Stimulated activated CD8-positive, alpha-beta memory T cell treated with anti-CD3 and anti-CD28 coated beads, Interleukin-15, amount 100 ng/mL, for 4 hours (primary cell): ENCODE measurements around the gene GRM8.

Experiments used
- DNase-seq, 2 donors: peaks; one replicate each; pipeline ENCODE4 v3.0.0-alpha.2; 2020; ENCODE audit warnings: low read depth in 2 of 2

GRM8 gene

DNA sequence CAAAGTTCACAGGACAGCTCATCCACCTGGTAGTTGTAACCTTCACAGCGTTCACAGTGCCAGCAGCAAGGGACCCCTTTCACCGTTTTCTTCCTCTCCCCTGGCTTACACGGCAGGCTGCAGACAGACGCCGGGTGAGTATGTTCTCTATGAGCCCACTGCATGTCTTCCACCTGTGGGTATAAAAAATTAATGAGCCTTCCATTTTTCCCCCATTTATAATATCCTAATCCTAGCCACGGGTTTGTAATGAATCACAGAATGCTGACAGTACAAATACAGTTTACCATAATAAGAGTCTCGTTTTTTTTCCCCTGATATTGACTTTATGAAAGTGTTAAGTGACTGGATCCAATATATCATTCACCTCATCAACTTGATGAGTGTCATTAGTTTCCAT lies 719.0 kb downstream of the GRM8 start:
- DNase-seq: no peak

DNA sequence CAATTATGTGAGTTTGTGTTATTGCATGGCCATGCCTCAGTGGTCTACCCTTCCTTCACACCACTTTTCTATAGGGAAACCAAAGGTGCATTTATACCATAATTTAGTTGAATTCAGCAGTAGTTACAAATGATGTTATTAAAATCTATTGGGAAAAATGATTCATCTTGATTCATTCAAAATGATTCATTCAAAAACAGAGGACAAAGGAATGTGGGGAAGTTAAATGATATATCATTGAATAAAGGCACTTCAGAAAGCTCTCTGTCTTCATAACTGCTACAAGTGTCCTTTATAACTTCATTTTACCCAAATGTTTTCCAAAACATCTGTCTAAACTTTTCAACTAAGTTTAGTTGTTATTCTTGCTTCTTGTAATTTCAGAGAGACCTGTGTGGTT lies 722.9 kb downstream of the GRM8 start:
- no peak for DNase-seq

GRCh38 chr7:126529254-126529653 lies 723.5 kb downstream of the GRM8 start:
- no peak for DNase-seq

GRCh38 chr7:126525906-126526305 lies 726.8 kb downstream of the GRM8 start:
- DNase-seq: no peak

DNA sequence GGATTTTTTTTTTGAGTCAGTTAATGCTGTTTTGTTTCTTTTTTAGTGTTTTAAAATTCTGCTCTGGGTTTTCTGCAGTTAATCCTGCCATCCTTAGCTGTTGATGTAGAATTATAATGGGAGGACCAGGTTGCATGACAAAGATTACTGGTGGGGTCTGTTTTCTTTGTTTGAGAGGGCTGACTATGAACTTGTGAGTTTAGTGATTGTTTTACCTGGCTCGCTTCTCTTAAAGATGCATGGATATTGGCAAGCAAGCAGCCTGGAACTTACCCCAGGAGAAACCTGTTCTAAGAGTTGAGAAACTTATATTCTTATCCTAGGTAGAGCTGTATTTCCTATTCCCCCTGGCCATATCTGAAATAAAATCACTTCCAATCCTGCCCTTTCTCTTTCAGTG lies 727.8 kb downstream of the GRM8 start:
- no peak for DNase-seq

- DNase-seq: no peak
Measured at GRCh38 chr7:126511046-126511445, 741.7 kb downstream of the GRM8 start.

DNA sequence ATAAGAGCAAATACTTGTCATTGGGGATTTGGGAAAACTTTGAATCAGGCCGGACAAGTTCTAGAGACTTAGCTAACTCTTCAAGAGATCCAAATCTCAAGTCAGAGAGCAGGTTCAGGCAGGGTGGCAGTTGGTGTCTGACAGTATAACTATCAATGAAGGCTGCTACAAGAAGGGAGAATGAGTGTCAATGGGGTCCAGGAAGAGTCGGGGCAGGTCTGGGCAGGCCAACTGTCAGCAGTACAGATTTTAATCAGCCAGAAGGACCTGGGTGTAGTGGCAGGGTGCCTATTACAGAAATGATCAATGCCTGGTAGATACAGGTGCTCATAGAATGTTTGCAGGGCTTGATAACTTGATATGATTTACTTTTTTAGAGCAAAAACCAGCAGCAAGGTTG lies 751.1 kb downstream of the GRM8 start:
- DNase-seq: no peak

GRCh38 chr7:126499481-126499880 lies 753.3 kb downstream of the GRM8 start:
- no peak for DNase-seq

- DNase-seq: no peak
Measured at GRCh38 chr7:126495733-126496132, 757.0 kb downstream of the GRM8 start.

DNA sequence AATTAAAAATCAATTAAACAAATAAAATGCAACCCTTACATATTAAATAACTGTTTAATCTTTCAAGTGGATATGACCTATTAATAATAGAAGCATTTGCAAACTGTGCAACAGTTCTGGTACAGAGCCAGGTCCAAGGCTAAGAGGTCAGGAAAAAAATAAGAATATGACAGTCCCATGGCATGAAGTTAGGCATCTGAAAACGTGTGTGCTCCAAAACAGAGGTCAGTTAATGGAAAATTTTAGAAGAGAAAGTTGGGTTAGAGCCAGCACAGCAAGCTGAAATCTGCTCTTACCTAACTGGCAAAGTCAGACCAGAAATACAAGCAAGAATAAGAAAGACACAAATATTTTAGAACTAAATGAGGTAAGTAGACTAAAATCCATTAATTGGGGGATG lies 757.7 kb downstream of the GRM8 start:
- DNase-seq: no peak

DNA sequence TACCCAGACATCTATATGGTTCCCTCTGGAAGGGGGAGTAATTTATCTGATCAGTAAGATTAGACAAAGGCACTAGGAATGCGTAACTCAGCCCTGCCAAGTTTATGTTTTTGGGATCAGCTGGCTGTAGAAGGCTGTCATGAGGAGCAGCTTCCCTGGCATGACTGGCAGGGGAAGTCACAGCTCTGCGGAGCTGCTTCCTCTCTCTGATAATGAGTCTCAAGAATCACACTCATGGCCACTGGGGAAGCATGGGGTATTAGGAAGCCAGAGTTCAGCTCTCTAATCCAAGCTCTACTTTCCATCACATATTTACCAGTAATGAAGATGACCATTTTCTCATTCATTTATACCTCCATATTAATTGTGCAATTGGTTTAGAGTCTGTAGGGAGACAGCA lies 758.9 kb downstream of the GRM8 start:
- DNase-seq: no peak

GRCh38 chr7:126489874-126490273 lies 762.9 kb downstream of the GRM8 start:
- no peak for DNase-seq

GRCh38 chr7:126487728-126488442 lies 764.9 kb downstream of the GRM8 start:
- no peak for DNase-seq

DNA sequence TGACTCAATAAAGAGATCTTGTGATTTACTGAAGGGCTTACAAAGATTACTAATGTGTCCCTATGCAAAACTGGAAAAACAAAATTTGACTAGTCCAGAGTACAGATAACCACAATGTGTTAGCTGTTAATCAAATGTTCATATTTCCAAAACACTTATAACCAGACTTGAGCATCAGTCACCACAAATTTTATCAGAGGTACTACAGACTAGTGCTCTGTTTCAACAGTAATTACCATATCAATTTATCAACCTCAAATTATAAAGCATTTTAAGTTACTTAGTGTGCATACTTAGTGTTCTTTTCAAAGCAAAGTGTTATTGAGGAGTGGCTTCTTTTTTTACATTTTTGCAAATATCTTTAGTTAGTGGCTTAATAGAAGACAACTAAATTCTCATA lies 765.9 kb downstream of the GRM8 start:
- DNase-seq: no peak

GRCh38 chr7:126485791-126486190 lies 767.0 kb downstream of the GRM8 start:
- DNase-seq: no peak

DNA sequence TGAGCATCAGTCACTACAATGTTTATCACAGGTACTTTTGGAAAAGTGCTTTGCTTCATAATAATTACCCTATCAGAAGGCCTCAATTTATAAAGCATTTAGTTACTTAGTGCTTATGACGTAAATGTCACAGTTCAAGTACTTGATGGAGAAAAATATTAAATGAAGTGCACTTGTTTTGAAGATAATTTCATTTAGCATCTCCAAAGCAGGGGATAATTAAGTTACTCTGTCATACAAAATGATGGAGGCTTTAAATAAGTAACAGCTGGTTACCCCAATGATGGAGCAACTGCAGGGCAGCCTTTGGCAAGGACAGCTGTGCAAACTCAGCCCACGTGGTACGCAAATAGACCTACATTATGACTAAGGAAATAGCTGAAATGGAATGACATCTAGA lies 768.8 kb downstream of the GRM8 start:
- no peak for DNase-seq

DNA sequence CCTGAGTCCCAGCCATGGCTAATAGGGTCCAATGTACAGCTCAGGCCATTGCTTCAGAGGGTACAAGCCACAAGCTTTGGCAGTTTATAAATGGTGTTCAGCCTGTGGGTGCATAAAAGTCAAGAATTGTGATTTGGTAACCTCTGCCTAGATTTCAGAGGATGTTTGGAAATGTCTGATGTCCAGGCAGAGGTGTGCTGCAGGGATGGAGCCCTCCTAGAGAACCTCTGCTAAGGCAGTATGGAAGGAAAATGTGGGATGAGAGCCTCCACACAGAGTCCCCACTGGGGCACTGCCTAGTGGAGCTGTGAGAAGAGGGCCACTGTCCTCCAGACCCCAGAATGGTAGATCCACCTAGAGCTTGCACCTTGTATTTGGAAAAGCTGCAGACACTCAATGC lies 779.9 kb downstream of the GRM8 start:
- no peak for DNase-seq

DNA sequence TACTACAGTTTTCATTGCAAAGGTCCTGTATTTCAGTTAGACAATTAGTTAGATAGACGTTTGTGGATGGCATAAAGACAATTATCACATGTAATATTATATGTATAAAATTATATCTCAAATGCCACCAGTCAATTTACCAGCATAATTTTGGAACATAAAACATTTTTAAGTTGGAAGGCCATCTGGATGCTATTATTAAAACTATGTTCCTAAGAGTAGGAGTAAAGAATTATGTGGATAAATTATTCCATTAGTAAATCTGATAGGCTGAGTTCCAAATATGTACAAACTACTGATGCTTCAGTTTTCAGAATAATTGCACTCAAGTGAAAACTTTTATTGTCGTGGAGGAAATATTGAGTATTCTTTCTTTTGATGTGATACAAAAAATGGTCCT lies 790.3 kb downstream of the GRM8 start:
- no peak for DNase-seq

DNA sequence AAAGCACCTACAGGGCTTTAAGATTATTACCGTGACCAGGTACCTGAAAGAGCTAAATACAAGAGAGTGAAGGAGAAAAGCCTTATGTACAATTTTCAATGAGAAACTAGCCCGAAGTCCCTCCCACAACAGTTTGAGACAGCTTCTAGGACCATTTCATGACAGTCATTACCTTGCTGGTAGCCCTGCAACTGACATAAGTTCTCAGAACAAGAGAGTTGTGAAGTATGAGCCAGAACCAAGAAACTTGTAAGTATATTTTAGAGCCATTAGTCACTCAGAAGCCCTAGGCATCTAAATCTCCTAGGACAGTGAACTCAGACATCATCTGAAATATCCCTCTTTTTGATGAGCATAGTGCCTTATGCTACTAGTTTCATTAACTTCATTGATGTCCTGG lies 792.1 kb downstream of the GRM8 start:
- no peak for DNase-seq

DNA sequence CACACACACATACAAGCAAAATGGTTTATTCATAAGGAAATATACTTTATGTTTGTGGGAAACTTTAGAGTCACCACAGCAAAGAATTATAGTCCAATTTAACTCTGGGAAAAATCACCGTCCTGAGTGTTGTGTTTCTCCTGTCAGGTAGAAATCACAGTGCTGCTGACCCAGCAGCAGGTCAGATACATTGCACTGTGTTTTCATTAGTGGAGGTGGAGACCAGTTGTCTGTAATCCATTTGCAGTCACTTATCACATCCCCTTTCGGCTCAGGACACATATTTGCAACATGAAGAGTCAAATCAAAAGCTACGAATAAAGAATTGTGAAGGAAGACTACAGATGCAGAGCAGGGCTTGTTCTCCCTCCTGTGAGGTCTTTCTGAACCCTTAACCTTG lies 799.6 kb downstream of the GRM8 start:
- no peak for DNase-seq

- DNase-seq: no peak
Measured at GRCh38 chr7:126450269-126450671, 802.5 kb downstream of the GRM8 start.

DNA sequence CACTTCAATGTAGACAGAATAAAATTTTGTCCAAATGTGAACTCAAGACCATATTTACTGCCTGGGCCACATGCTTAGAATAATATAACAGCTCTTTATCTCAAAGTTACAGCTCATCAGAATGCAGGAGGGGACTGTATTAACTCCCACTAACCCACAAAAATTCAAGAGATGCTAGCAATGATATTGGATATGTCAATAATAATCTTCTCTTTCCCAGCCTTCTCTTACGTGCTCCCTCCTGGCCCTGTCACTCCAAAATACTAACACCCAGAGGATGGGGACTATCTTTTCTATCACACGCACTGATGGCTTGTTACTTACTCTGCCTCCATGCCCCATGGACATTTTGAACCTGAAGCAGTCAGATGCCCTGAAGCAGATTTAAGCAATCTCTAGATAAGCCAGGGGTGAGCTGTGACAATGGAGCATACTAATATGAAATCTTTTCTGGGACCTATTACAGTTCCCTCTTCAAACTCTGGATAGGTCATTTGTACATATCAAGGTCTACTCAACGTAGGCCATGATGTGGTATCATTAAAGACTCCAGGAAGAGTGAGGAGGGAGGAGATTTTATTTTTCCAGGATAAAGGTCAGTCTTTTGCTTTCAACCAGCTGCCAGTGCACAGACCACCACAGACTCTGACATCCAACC lies 803.0 kb downstream of the GRM8 start:
- DNase-seq: no peak

DNA sequence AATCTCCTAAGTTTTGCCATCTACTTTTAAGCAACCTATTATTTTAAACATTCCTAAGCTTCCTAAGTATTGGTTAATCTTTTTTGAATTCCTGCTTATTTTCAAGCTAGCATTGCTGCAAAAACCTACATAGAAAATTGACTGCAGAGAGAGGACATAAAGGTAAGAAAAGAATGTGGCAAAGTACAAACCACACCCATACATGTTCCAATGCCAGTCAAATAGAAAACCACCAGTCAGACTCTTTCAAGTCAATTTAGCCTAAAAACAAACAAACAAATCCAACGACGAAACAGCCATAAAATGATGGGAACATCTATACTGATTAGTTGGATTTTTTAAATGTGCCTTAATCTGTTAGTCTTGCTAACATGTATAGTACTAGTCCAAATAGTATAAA lies 804.8 kb downstream of the GRM8 start:
- no peak for DNase-seq

GRCh38 chr7:126445991-126446390 lies 806.8 kb downstream of the GRM8 start:
- no peak for DNase-seq
